ENCODE measurements around the gene ENTPD2.

Gene ENTPD2

GRCh38 chr9:137086531-137087408 is 32.9 kb upstream of the ENTPD2 start, which contains the start of gene MAN1B1:
TSS of gene MAN1B1 (plus strand) at chr9:137086985. CDS start at chr9:137087000, 15 bp downstream.
- TF ChIP-seq RAD21 (IDR thresholded peaks at IDR 0.05; ENCODE audit: low read depth) (no peak), EP300 (IDR thresholded peaks at IDR 0.05; ENCODE audit: borderline replicate concordance) (no peak), REST (IDR thresholded peaks at IDR 0.05; ENCODE audit: low read depth) (no peak; the same call in 1 of the 2 replicates), ZBTB7A (IDR thresholded peaks at IDR 0.05; ENCODE audit: low read depth) (no peak), TAF1 (IDR thresholded peaks at IDR 0.05; ENCODE audit: low read depth) (peak; percentile 95), FOXM1 (IDR thresholded peaks at IDR 0.05; ENCODE audit: borderline replicate concordance, low read depth) (no peak), USF1 (IDR thresholded peaks at IDR 0.05) (peak; percentile 89), TEAD4 (IDR thresholded peaks at IDR 0.05) (no peak), EGR1 (IDR thresholded peaks at IDR 0.05) (0 out of 2 replicates have a peak, but pooled peaks have one; percentile 5), CREB1 (IDR thresholded peaks at IDR 0.05; ENCODE audit: low read depth) (no peak; the same call in 1 of the 2 replicates), NFIC (IDR thresholded peaks at IDR 0.05) (no peak; the same call in 1 of the 2 replicates), YY1 (IDR thresholded peaks at IDR 0.05; ENCODE audit: low read depth) (peak; percentile 89), TCF12 (IDR thresholded peaks at IDR 0.05; ENCODE audit: low read depth) (0 out of 2 replicates have a peak, but pooled peaks have one; percentile 29), CEBPB (IDR thresholded peaks at IDR 0.05) (no peak)
- TF ChIP-seq, protein P1, sequence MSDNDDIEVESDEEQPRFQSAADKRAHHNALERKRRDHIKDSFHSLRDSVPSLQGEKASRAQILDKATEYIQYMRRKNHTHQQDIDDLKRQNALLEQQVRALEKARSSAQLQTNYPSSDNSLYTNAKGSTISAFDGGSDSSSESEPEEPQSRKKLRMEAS (IDR thresholded peaks at IDR 0.05) = peak; percentile 92

DNA sequence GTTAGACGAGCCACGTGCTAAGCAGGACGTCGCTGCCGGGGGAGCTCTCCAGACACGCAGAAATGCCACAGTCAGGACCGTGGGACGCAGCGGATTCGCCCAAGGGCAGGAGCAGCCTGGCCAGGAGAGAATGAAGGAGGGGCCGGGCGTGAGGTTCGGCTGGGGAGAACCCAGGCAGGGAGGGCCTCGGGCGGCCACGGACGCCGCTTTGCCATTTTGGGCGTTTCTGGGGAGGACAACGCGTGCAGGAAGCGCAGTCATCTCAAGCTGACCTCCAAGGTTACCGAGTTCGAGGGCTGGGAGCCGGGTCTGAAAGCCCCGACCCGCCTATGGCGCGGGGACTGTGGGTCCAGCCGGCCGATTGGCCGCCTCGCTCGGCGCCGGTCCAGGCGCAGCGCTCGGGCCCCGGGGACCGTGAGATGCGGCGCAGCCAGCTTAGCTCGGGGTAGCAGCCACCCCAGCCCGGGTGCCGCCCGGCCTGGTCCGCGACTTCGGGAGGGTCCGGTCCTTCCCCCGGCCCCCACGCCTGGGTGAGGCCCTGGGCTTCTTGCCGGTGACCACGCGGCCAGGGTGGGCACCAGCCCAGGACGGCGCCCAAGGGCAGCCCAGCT is 32.2 kb upstream of the ENTPD2 start:
- TF ChIP-seq NFIC (IDR thresholded peaks at IDR 0.05) (no peak), TCF12 (IDR thresholded peaks at IDR 0.05; ENCODE audit: low read depth) (no peak), CREB1 (IDR thresholded peaks at IDR 0.05; ENCODE audit: low read depth) (no peak), EP300 (IDR thresholded peaks at IDR 0.05; ENCODE audit: borderline replicate concordance) (no peak), REST (IDR thresholded peaks at IDR 0.05; ENCODE audit: low read depth) (no peak), EGR1 (IDR thresholded peaks at IDR 0.05) (no peak), TEAD4 (IDR thresholded peaks at IDR 0.05) (no peak), CEBPB (IDR thresholded peaks at IDR 0.05) (no peak), YY1 (IDR thresholded peaks at IDR 0.05; ENCODE audit: low read depth) (no peak), RAD21 (IDR thresholded peaks at IDR 0.05; ENCODE audit: low read depth) (no peak), USF1 (IDR thresholded peaks at IDR 0.05) (no peak), TAF1 (IDR thresholded peaks at IDR 0.05; ENCODE audit: low read depth) (no peak), ZBTB7A (IDR thresholded peaks at IDR 0.05; ENCODE audit: low read depth) (no peak)
- TF ChIP-seq, protein P1 (IDR thresholded peaks at IDR 0.05) = no peak

- TF ChIP-seq EP300 (IDR thresholded peaks at IDR 0.05; ENCODE audit: borderline replicate concordance) (no peak), YY1 (IDR thresholded peaks at IDR 0.05; ENCODE audit: low read depth) (no peak), USF1 (IDR thresholded peaks at IDR 0.05) (no peak), CEBPB (IDR thresholded peaks at IDR 0.05) (no peak), TAF1 (IDR thresholded peaks at IDR 0.05; ENCODE audit: low read depth) (no peak), TCF12 (IDR thresholded peaks at IDR 0.05; ENCODE audit: low read depth) (no peak), REST (IDR thresholded peaks at IDR 0.05; ENCODE audit: low read depth) (no peak), TEAD4 (IDR thresholded peaks at IDR 0.05) (no peak), NFIC (IDR thresholded peaks at IDR 0.05) (no peak), ZBTB7A (IDR thresholded peaks at IDR 0.05; ENCODE audit: low read depth) (no peak), EGR1 (IDR thresholded peaks at IDR 0.05) (no peak)
- TF ChIP-seq, protein P1 (IDR thresholded peaks at IDR 0.05) = no peak
Observed at GRCh38 chr9:137084526-137084925, 30.7 kb upstream of the ENTPD2 start.
